PC-3 (cell line): ENCODE results near the gene AFF3. TPM values are rescaled to one million over a fixed set of nuclear protein-coding genes. Genes with fewer than 3 reads are reported as not detected.

ENCODE experiments used
- ATAC-seq: fragments of 200-7000 bp; cut with Tn5 transposase; 2 replicates; pipeline ENCODE4 v1.9.1; 2020; ENCODE audit warnings: mild to moderate bottlenecking, moderate library complexity
- BruUV-seq: library from RNA; stranded (reverse); fragments of 400-500 nt; replicated peaks from 2 replicates; lab custom pipeline; 2021; lab: Mats Ljungman, UMichigan
- CTCF ChIA-PET: fragments of 300-600 bp; sonication (Branson Sonifier 250); formaldehyde crosslinking; loops from one replicate; lab custom pipeline; 2022; ENCODE audit warnings: antibody characterized with exemption; lab: Charles Lee
- POLR2A ChIA-PET: fragments of 300-600 bp; sonication (Branson Sonifier 250); formaldehyde crosslinking; loops from one replicate; lab custom pipeline; 2022; ENCODE audit warnings: antibody characterized with exemption; ENCODE audit not compliant: unreplicated experiment; lab: Charles Lee
- DNase-seq: peaks from one replicate; pipeline ENCODE4 v3.0.0-alpha.2; 2015
- H2AFZ ChIP-seq: fragments of 300-600 bp; sonication (generic); 2 replicates; pipeline ENCODE4 v1.6.0; 2016; ENCODE audit warnings: antibody characterized with exemption, low read length
- H3F3A ChIP-seq: fragments of 300-600 bp; sonication (generic); one replicate; pipeline ENCODE4 v1.6.0; 2017; ENCODE audit warnings: antibody characterized with exemption, low read length, control low read depth, mild to moderate bottlenecking; ENCODE audit not compliant: unreplicated experiment
- H3K27ac ChIP-seq: fragments of 300-600 bp; sonication (generic); 2 replicates; pipeline ENCODE4 v1.5.1; 2016; ENCODE audit warnings: mild to moderate bottlenecking, low read length
- H3K27me3 ChIP-seq: fragments of 300-600 bp; sonication (generic); 2 replicates; pipeline ENCODE4 v1.6.1; 2016; ENCODE audit warnings: low read length, mixed read lengths
- H3K36me3 ChIP-seq: fragments of 300-600 bp; sonication (generic); 2 replicates; pipeline ENCODE4 v1.6.1; 2016; ENCODE audit warnings: low read depth, mixed run types, low read length, mixed read lengths
- H3K4me1 ChIP-seq: fragments of 300-600 bp; sonication (generic); 2 replicates; pipeline ENCODE4 v1.5.1; 2016; ENCODE audit warnings: low read length; ENCODE audit not compliant: insufficient read depth
- H3K4me2 ChIP-seq: fragments of 300-600 bp; sonication (generic); 2 replicates; pipeline ENCODE4 v1.6.0; 2016; ENCODE audit warnings: low read length
- H3K4me3 ChIP-seq: fragments of 300-600 bp; sonication (generic); 2 replicates; pipeline ENCODE4 v1.5.1; 2016; ENCODE audit warnings: mild to moderate bottlenecking, low read length, mixed read lengths
- H3K79me2 ChIP-seq: fragments of 300-600 bp; sonication (generic); 2 replicates; pipeline ENCODE4 v1.6.1; 2017; ENCODE audit warnings: low read length, mixed read lengths
- H3K9ac ChIP-seq: fragments of 300-600 bp; sonication (generic); 2 replicates; pipeline ENCODE4 v1.6.0; 2016; ENCODE audit warnings: mild to moderate bottlenecking, low read length
- H3K9me2 ChIP-seq: fragments of 300-600 bp; sonication (generic); replicated peaks from 2 replicates; pipeline ENCODE4 v1.6.1; 2016; ENCODE audit warnings: mixed run types, low read length, mixed read lengths
- H3K9me3 ChIP-seq: fragments of 300-600 bp; sonication (generic); 2 replicates; pipeline ENCODE4 v1.6.1; 2016; ENCODE audit warnings: low read length, mixed read lengths
- H4K20me1 ChIP-seq: fragments of 300-600 bp; sonication (generic); 2 replicates; pipeline ENCODE4 v1.6.1; 2016; ENCODE audit warnings: low read length, mixed read lengths
- CTCF ChIP-seq: fragments of 300-600 bp; sonication (generic); conservative IDR thresholded peaks from 2 replicates; pipeline ENCODE4 v1.5.1; 2017; ENCODE audit warnings: antibody characterized with exemption, low read depth, mild to moderate bottlenecking, low read length
- EZH2 ChIP-seq: fragments of 300-600 bp; sonication (generic); IDR thresholded peaks from one replicate; pipeline ENCODE4 v1.6.1; 2017; ENCODE audit warnings: antibody characterized with exemption, mild to moderate bottlenecking, low read length; ENCODE audit not compliant: unreplicated experiment
- EZH2phosphoT487 ChIP-seq: fragments of 300-600 bp; sonication (generic); IDR thresholded peaks from 2 replicates; pipeline ENCODE4 v1.6.1; 2018; ENCODE audit warnings: mild to moderate bottlenecking, antibody characterized with exemption, low read length, borderline replicate concordance
- intact Hi-C: fragments of 100-400 bp; cut with micrococcal nuclease; formaldehyde crosslinking; loops from 2 replicates; pipeline ENCODE4 v1.9.0; 2023
- total RNA-seq: library from RNA; depleted of rRNA; stranded (reverse); fragments of >200 nt; gene quantifications from 2 replicates; pipeline ENCODE4 v1.2.3, GENCODE V29; 2014

The AFF3 gene
- total RNA-seq, 1 experiment from 2014 or later, result 0.04 TPM

GRCh38 chr2:99961196-99961913, 181.0 kb downstream of the AFF3 start:
- no peak overlapping the region for H3K4me3 ChIP-seq
- H3K4me2 ChIP-seq, result no peak overlapping the region
- ChIA-PET POLR2A (no interaction called here), CTCF (no interaction called here)
- intact Hi-C loops, result no loop called here
- H3K27ac ChIP-seq, result no peak overlapping the region
- no peaks in the 10 kb centered on the region for H3K9me2 ChIP-seq
- ATAC-seq (no peak), DNase-seq (no peak)
- no peak overlapping the region for H2AFZ ChIP-seq
- TF ChIP-seq CTCF (no peak), EZH2 (no peak), EZH2phosphoT487 (no peak)
- no peaks in the 10 kb centered on the region for H3K9me3 ChIP-seq
- H3K9ac ChIP-seq, result no peak overlapping the region
- H3F3A ChIP-seq, result no peaks in the 10 kb centered on the region
- H3K79me2 ChIP-seq, result no peaks in the 10 kb centered on the region
- BruUV-seq, result no TSS peak
- no peaks in the 10 kb centered on the region for H4K20me1 ChIP-seq
- H3K36me3 ChIP-seq, result no peaks in the 10 kb centered on the region
- no peaks in the 10 kb centered on the region for H3K27me3 ChIP-seq
- no peaks in the 10 kb centered on the region for H3K4me1 ChIP-seq

GRCh38 chr2:99960790-99961189, 181.6 kb downstream of the AFF3 start:
- no peaks in the 10 kb centered on the region for H3K9me2 ChIP-seq
- no peak for DNase-seq
- no peaks in the 10 kb centered on the region for H3K79me2 ChIP-seq
- H2AFZ ChIP-seq, result no peak overlapping the region
- no peaks in the 10 kb centered on the region for H3K27me3 ChIP-seq
- ChIA-PET CTCF (no interaction called here), POLR2A (no interaction called here)
- no peaks in the 10 kb centered on the region for H3F3A ChIP-seq
- H3K9ac ChIP-seq, result no peak overlapping the region
- no TSS peak for BruUV-seq
- H3K4me1 ChIP-seq, result no peaks in the 10 kb centered on the region
- no peaks in the 10 kb centered on the region for H3K36me3 ChIP-seq
- H3K4me3 ChIP-seq, result no peak overlapping the region
- no peaks in the 10 kb centered on the region for H4K20me1 ChIP-seq
- H3K27ac ChIP-seq, result no peak overlapping the region
- no peak overlapping the region for H3K4me2 ChIP-seq
- intact Hi-C loops, result no loop called here
- TF ChIP-seq EZH2 (no peak), CTCF (no peak), EZH2phosphoT487 (no peak)
- H3K9me3 ChIP-seq, result no peaks in the 10 kb centered on the region
- ATAC-seq, result no peak

DNA sequence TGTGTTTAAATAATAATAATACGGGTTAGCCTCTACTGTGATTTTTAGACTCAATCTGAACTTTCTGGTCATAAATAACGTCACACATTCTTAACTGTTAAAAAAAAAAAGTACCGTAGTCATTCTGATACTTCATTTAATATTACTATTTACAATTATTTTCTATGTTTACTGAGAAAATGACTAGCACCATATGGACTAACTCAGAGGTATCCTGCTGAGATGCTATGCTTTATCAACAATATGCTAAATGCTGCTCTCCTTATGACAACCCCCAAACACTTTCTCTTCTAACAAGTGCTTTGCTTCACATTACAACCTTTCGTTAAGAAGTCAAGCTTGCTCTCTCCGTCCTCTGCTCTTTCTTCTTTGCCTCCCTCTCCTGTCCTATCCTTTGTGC, 182.1 kb downstream of the AFF3 start:
- BruUV-seq, result no TSS peak
- Histone ChIP-seq H3K4me1 (no peaks in the 10 kb centered on the region), H3K36me3 (no peaks in the 10 kb centered on the region), H2AFZ (no peak overlapping the region), H3K79me2 (no peaks in the 10 kb centered on the region), H3K27me3 (no peaks in the 10 kb centered on the region), H4K20me1 (no peaks in the 10 kb centered on the region), H3K4me3 (no peak overlapping the region), H3K4me2 (no peak overlapping the region), H3K9me2 (no peaks in the 10 kb centered on the region), H3K9me3 (no peaks in the 10 kb centered on the region), H3K9ac (no peak overlapping the region), H3K27ac (no peak overlapping the region), H3F3A (no peaks in the 10 kb centered on the region)
- ATAC-seq (no peak), DNase-seq (no peak)
- POLR2A ChIA-PET, result no interaction called here
- TF ChIP-seq CTCF (no peak), EZH2 (no peak), EZH2phosphoT487 (no peak)
- CTCF ChIA-PET, result no interaction called here
- intact Hi-C loops, result no loop called here
